ENCODE results near the gene MRPL34. TPM values are rescaled to one million over a fixed set of nuclear protein-coding genes. Genes with fewer than 3 reads are reported as not detected.

Gene MRPL34
- total and polyA plus RNA-seq, 9 of the 15 experiments (the other 6 are each of a cell fraction or from before 2014, with no cell fraction given), result 11.5 to 256 (median 72.5) TPM

DNA sequence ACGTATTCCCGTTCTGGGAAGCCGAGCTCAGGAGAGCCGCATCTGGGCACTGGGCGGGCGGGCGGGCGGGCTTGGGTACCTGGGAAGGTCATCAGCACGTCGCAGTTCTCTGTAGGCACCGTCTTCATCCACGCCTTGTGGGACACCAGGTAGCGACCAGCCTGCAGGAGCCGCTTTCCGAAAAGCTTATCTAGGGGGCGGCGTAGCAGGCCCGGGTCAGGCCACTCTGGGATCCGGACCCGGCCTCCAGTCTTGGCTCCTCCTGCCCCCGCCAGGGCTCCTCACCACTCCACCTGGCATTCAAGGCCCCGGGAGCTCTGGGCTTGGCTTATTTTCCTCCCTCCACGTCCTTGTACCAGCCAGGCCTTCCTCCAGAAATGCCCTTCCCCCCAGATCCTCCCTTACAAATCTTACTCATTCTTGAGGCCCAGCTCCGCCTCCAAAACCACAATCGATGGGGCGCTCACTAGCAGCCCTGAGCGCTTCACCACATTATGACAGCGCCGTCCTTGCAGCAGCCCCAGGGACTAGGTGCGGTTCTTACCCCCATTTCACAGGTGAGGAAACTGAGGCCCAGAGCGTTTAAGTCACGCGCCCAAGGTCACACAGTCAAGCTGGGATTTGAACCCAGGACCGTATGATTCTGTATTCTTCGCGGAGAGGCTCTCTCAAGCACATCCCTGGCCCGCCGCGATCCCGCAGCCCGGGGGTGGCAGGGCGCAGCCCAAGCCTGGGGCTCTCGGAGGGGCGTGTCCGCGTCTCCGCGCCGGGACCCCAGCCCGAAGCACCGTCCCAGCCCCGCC lies 28.1 kb downstream of the MRPL34 start (continued):
- peak; percentile 25 to 79; a peak in 1 of 4 replicates for TF ChIP-seq TEAD1 (CRISPR knock-in tag; IDR thresholded peaks at IDR 0.05)
- TF ChIP-seq, protein P1, sequence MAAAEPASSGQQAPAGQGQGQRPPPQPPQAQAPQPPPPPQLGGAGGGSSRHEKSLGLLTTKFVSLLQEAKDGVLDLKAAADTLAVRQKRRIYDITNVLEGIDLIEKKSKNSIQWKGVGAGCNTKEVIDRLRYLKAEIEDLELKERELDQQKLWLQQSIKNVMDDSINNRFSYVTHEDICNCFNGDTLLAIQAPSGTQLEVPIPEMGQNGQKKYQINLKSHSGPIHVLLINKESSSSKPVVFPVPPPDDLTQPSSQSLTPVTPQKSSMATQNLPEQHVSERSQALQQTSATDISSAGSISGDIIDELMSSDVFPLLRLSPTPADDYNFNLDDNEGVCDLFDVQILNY (CRISPR knock-in tag; IDR thresholded peaks at IDR 0.05), result no peak
- TF ChIP-seq, protein P2, sequence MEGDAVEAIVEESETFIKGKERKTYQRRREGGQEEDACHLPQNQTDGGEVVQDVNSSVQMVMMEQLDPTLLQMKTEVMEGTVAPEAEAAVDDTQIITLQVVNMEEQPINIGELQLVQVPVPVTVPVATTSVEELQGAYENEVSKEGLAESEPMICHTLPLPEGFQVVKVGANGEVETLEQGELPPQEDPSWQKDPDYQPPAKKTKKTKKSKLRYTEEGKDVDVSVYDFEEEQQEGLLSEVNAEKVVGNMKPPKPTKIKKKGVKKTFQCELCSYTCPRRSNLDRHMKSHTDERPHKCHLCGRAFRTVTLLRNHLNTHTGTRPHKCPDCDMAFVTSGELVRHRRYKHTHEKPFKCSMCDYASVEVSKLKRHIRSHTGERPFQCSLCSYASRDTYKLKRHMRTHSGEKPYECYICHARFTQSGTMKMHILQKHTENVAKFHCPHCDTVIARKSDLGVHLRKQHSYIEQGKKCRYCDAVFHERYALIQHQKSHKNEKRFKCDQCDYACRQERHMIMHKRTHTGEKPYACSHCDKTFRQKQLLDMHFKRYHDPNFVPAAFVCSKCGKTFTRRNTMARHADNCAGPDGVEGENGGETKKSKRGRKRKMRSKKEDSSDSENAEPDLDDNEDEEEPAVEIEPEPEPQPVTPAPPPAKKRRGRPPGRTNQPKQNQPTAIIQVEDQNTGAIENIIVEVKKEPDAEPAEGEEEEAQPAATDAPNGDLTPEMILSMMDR (IDR thresholded peaks at IDR 0.05 in 2 of 3, conservative IDR thresholded peaks at IDR 0.05 in 1 of 3; ENCODE audit: insufficient read depth in 2 of 3, low read depth in 1 of 3, low read length in 3 of 3), result peak in 2 of 3 experiments; percentile 26 to 33; a peak in 3 of 6 replicates
- no peak for TF ChIP-seq NR3C1 (CRISPR knock-in tag; IDR thresholded peaks at IDR 0.05)
- TF ChIP-seq MLX (CRISPR knock-in tag; conservative IDR thresholded peaks at IDR 0.05), result peak in 1 of 2 experiments; percentile 49; a peak in 1 of 4 replicates
- TF ChIP-seq, protein P3, sequence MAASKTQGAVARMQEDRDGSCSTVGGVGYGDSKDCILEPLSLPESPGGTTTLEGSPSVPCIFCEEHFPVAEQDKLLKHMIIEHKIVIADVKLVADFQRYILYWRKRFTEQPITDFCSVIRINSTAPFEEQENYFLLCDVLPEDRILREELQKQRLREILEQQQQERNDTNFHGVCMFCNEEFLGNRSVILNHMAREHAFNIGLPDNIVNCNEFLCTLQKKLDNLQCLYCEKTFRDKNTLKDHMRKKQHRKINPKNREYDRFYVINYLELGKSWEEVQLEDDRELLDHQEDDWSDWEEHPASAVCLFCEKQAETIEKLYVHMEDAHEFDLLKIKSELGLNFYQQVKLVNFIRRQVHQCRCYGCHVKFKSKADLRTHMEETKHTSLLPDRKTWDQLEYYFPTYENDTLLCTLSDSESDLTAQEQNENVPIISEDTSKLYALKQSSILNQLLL (CRISPR knock-in tag; IDR thresholded peaks at IDR 0.05; ENCODE audit: borderline replicate concordance), result no peak
- TF ChIP-seq RCOR1 (IDR thresholded peaks at IDR 0.05; ENCODE audit: borderline replicate concordance in 1 of 2, low read depth in 2 of 2, low read length in 2 of 2), result peak; percentile 92 to 98
- peak; percentile 64 for TF ChIP-seq ATF7 (IDR thresholded peaks at IDR 0.05)
- peak; percentile 4; the same call in 1 of the 2 replicates for TF ChIP-seq ZSCAN32 (CRISPR knock-in tag; IDR thresholded peaks at IDR 0.05)
- TF ChIP-seq GABPB2 (CRISPR knock-in tag; conservative IDR thresholded peaks at IDR 0.05), result 0 out of 2 replicates have a peak, but pooled peaks have one; percentile 49
- peak; percentile 41 for TF ChIP-seq POLR2B (IDR thresholded peaks at IDR 0.05; ENCODE audit: low read depth, partially characterized antibody)
- no peak for TF ChIP-seq ZNF146 (CRISPR knock-in tag; IDR thresholded peaks at IDR 0.05; ENCODE audit: unreplicated experiment)

Measured in K562 (cell line).